GM18868 (cell line): ENCODE results near the gene CATSPER2.
"Not testable (repeated sequence)": the region's sequence is repeated elsewhere in the genome, so short reads cannot be mapped to it uniquely, and the experiment has no call there.

Experiments
- ATAC-seq: cut with Tn5 transposase; IDR thresholded peaks from one replicate; pipeline ENCODE4 v1.9.1; 2021; ENCODE audit warnings: mild to moderate bottlenecking, moderate library complexity; ENCODE audit not compliant: unreplicated experiment

Gene CATSPER2

GRCh38 chr15:43593328-43594190 is 55.1 kb downstream of the CATSPER2 start, which contains the start of gene CKMT1B:
TSS of gene CKMT1B (plus strand) at chr15:43594027. CDS start at chr15:43594219, 192 bp downstream.
- not testable (repeated sequence) for ATAC-seq

DNA sequence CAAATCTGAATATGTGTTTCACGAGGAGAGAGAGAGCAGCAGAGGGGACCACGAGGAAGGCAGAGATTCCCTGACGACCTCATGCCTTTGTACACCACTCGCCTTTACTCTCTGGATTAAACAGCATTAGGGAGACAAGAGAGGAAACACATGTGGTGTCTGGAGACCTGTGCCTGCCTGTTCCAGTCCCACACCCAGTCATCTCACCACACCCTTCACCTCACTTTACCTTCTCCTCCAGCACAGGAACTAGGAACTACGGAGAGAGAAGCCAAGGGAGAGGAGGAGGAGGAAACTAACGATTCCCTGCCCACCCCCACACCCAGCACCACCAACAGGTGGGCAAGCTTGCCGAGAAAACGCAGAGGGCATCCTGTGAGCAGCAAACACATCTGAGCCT is 55.8 kb downstream of the CATSPER2 start:
- not testable (repeated sequence) for ATAC-seq

- peak; percentile 96 for ATAC-seq
Observed at GRCh38 chr15:43589778-43590466, 58.7 kb downstream of the CATSPER2 start, which contains the start of gene PPIP5K1. TSS of gene PPIP5K1 (minus strand) at chr15:43590208. CDS start at chr15:43584504, 5,704 bp downstream.
